ENCODE results near the gene HS3ST3B1.

DNA sequence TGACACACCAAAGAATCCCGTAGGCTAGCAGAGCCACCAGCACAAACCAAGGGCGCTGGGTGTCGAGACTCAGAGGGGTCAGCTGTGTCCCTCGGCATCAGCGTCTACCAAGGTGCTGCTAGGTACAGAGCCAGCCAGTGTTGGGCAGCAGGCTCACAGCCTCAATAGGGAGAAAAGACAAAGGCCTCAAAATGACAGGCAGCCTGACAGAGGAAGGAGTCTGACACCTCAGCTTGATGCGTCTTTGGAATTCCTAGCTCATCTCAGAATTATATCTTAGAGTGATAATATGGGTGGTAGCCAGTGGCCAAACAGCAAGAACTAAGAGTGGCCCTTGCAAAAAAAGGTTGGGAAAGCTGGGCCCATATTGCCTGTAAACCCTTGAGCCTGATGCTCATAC lies 45.9 kb downstream of the HS3ST3B1 start:
- TF ChIP-seq, protein P1, sequence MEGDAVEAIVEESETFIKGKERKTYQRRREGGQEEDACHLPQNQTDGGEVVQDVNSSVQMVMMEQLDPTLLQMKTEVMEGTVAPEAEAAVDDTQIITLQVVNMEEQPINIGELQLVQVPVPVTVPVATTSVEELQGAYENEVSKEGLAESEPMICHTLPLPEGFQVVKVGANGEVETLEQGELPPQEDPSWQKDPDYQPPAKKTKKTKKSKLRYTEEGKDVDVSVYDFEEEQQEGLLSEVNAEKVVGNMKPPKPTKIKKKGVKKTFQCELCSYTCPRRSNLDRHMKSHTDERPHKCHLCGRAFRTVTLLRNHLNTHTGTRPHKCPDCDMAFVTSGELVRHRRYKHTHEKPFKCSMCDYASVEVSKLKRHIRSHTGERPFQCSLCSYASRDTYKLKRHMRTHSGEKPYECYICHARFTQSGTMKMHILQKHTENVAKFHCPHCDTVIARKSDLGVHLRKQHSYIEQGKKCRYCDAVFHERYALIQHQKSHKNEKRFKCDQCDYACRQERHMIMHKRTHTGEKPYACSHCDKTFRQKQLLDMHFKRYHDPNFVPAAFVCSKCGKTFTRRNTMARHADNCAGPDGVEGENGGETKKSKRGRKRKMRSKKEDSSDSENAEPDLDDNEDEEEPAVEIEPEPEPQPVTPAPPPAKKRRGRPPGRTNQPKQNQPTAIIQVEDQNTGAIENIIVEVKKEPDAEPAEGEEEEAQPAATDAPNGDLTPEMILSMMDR (conservative IDR thresholded peaks at IDR 0.05) = no peak
- TF ChIP-seq ZFX (IDR thresholded peaks at IDR 0.05) = no peak

All from C4-2B (cell line).